Measurements from ENCODE around the gene C6orf136. TPM values are rescaled to one million over a fixed set of nuclear protein-coding genes. Genes with fewer than 3 reads are reported as not detected.
A peak's percentile ranks its signal among the peaks of the same experiment; 100 is the strongest.

C6orf136 gene
- total RNA-seq, 1 experiment from 2014 or later: 30.8 TPM

GRCh38 chr6:30645989-30646388 is 944 bp upstream of the C6orf136 start:
- Histone ChIP-seq H3K36me3 (ENCODE audit: control insufficient read depth, insufficient read depth, low read length) (no peaks in the 10 kb centered on the region; the same call in 1 of the 2 replicates), H3K4me3 (ENCODE audit: low read depth in 2 of 2, low read length in 2 of 2) (no peak overlapping the region), H3K27ac (ENCODE audit: low read length) (peak overlapping the region; percentile 87), H3K4me1 (ENCODE audit: control insufficient read depth, insufficient read depth, low read length) (peaks cover 17% of the 10 kb centered on the region), H3K9me3 (ENCODE audit: control insufficient read depth, insufficient read depth, low read depth, low read length) (no peaks in the 10 kb centered on the region), H3K27me3 (ENCODE audit: control insufficient read depth, insufficient read depth, low read length) (no peaks in the 10 kb centered on the region)
- no TSS peak for BruUV-seq (replicated peaks)
- no peak for TF ChIP-seq TCF7L2 (IDR thresholded peaks at IDR 0.05; ENCODE audit: low read depth, low read length)
- TF ChIP-seq SIN3A (IDR thresholded peaks at IDR 0.05; ENCODE audit: borderline replicate concordance, insufficient read depth, low read depth, low read length): no peak
- TF ChIP-seq REST (IDR thresholded peaks at IDR 0.05; ENCODE audit: insufficient read depth in 1 of 2, low read depth in 2 of 2, low read length in 1 of 2): no peak
- no peak for TF ChIP-seq POLR2AphosphoS5 (IDR thresholded peaks at IDR 0.05; ENCODE audit: low read depth, low read length)
- TF ChIP-seq, protein P1, sequence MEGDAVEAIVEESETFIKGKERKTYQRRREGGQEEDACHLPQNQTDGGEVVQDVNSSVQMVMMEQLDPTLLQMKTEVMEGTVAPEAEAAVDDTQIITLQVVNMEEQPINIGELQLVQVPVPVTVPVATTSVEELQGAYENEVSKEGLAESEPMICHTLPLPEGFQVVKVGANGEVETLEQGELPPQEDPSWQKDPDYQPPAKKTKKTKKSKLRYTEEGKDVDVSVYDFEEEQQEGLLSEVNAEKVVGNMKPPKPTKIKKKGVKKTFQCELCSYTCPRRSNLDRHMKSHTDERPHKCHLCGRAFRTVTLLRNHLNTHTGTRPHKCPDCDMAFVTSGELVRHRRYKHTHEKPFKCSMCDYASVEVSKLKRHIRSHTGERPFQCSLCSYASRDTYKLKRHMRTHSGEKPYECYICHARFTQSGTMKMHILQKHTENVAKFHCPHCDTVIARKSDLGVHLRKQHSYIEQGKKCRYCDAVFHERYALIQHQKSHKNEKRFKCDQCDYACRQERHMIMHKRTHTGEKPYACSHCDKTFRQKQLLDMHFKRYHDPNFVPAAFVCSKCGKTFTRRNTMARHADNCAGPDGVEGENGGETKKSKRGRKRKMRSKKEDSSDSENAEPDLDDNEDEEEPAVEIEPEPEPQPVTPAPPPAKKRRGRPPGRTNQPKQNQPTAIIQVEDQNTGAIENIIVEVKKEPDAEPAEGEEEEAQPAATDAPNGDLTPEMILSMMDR (IDR thresholded peaks at IDR 0.05): no peak
- CTCF ChIA-PET: interaction anchor here (1.1 kb wide), 1 partner anchor 441 kb away, joined by 3 read pairs; no protein-coding TSS in a partner anchor
- ATAC-seq: no peak
- POLR2A ChIA-PET: interaction anchor here (0.6 kb wide), 1 partner anchor 23 kb away, joined by 15 read pairs; no protein-coding TSS in a partner anchor
- DNase-seq (ENCODE audit: low read depth, low spot score): no peak
- in situ Hi-C loops (cut with HindIII; ENCODE audit: low pct_unique_long_range_greater_than_20kb, low sequenced_read_pairs) (no loop called here), intact Hi-C loops (cut with micrococcal nuclease; ENCODE audit: unreplicated experiment) (no loop called here)

- BruUV-seq (replicated peaks): no TSS peak
- Histone ChIP-seq H3K9me3 (ENCODE audit: control insufficient read depth, insufficient read depth, low read depth, low read length) (no peaks in the 10 kb centered on the region), H3K27ac (ENCODE audit: low read length) (peak overlapping the region; percentile 93), H3K36me3 (ENCODE audit: control insufficient read depth, insufficient read depth, low read length) (peaks cover 3% of the 10 kb centered on the region), H3K27me3 (ENCODE audit: control insufficient read depth, insufficient read depth, low read length) (no peaks in the 10 kb centered on the region), H3K4me1 (ENCODE audit: control insufficient read depth, insufficient read depth, low read length) (peaks cover 17% of the 10 kb centered on the region), H3K4me3 (ENCODE audit: low read depth in 2 of 2, low read length in 2 of 2) (peak overlapping the region; percentile 83 to 93)
- intact Hi-C loops (cut with micrococcal nuclease; ENCODE audit: unreplicated experiment) (no loop called here), in situ Hi-C loops (cut with HindIII; ENCODE audit: low pct_unique_long_range_greater_than_20kb, low sequenced_read_pairs) (no loop called here)
- POLR2A ChIA-PET: no interaction called here
- DNase-seq (ENCODE audit: low read depth, low spot score) (no peak), ATAC-seq (peak; percentile 86)
- CTCF ChIA-PET: interaction anchor here (0.7 kb wide), 1 partner anchor 249 kb away, joined by 6 read pairs; no protein-coding TSS in a partner anchor
- TF ChIP-seq, protein P1 (IDR thresholded peaks at IDR 0.05): no peak
- no peak for TF ChIP-seq TCF7L2 (IDR thresholded peaks at IDR 0.05; ENCODE audit: low read depth, low read length)
- peak; percentile 72 for TF ChIP-seq POLR2AphosphoS5 (IDR thresholded peaks at IDR 0.05; ENCODE audit: low read depth, low read length)
- no peak for TF ChIP-seq REST (IDR thresholded peaks at IDR 0.05; ENCODE audit: insufficient read depth in 1 of 2, low read depth in 2 of 2, low read length in 1 of 2)
- TF ChIP-seq SIN3A (IDR thresholded peaks at IDR 0.05; ENCODE audit: borderline replicate concordance, insufficient read depth, low read depth, low read length): peak; percentile 55; the same call in 1 of the 2 replicates
Measured at GRCh38 chr6:30647242-30648116, 546 bp downstream of the C6orf136 start.
